UCSD-AML1 (cell line): ENCODE results near the gene EPB41L2.
"Not testable (repeated sequence)": the region's sequence is repeated elsewhere in the genome, so short reads cannot be mapped to it uniquely, and the experiment has no call there.

ENCODE experiments used
- DNase-seq: peaks from one replicate; lab custom pipeline; 2025; ENCODE audit not compliant: unreplicated experiment; lab: John Stamatoyannopoulos, UW

EPB41L2 gene

GRCh38 chr6:130955755-130956154 lies 107.3 kb downstream of the EPB41L2 start:
- DNase-seq, result no peak

GRCh38 chr6:130949553-130949952 lies 113.5 kb downstream of the EPB41L2 start:
- DNase-seq, result no peak

- no peak for DNase-seq
Observed at GRCh38 chr6:130947464-130947863, 115.6 kb downstream of the EPB41L2 start.

GRCh38 chr6:130946076-130946475 lies 117.0 kb downstream of the EPB41L2 start:
- DNase-seq, result no peak

DNA sequence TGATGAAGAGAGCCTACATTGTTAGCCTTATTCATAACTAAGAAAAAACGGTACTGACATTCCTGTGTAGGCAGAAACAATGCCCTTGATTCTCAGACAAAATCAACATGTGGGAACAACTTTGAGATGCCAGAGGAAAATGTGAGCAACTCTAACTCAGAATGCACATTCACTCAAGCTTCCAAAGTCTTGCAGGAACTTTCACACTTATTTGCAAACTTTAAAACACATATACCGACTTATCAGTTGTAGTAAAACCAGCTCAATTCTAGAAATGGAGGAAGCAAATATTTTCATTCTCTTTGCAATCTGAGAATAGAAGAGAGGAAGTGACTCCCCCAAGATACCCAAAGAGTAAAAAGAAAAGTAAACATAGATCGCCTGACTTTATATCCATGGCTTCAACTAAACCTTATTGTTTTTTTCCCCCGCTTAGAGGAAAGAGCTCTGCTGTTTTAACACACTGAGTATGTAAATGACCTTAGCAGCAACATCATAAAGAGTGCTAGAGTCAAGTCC lies 117.6 kb downstream of the EPB41L2 start:
- no peak for DNase-seq

DNA sequence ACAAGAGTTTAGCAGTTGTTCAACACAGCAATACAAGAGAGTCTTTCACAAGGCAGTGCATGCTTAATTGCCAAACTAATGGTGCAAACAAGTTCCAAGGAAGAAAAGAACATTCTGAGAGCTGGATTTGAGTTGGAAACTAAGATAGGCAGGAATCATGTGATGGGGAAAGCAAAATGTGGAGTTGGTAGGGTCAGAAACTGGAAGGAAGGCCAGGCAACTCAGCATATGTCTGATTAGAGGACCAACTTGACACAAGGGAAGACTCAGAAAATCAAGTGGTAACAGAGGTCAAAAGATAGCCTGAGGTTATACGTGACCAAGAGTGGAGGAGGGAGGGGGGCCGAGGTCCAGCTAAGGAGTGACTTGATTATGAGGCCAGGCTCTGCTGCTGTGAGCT lies 118.6 kb downstream of the EPB41L2 start:
- no peak for DNase-seq

- no peak for DNase-seq
Observed at GRCh38 chr6:130943738-130944137, 119.3 kb downstream of the EPB41L2 start.

- not testable (repeated sequence) for DNase-seq
Observed at GRCh38 chr6:130942752-130943151, 120.3 kb downstream of the EPB41L2 start.

DNA sequence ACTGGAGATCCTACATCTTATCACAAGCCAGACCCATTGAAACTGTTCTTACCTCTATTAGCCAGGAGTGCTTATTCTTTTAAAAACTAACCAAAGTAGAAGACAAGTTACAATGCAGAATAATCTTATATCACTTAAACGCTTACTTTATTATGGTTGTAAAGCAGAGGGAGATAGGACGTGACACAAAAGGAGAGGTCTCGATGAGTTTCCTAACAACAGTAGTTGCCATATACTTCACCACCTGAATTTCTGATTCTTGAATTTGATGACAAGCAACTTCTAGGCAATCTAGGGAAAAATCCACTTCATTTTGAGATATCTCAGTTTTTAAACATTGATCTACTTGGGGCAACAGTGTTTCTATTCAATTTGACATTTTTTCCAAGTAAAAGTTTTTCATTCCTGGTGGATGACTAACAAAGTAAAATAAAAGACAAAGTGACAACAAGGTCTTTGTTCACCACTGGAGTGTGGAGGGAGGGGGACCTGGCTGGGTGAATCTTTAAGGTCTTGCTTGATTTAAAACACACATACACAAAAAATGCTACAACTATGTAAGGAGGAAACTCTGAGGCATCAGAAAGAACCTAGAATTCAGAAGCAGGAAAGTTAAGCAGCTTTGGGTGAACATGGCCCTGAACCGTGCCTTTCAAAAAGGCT lies 125.0 kb downstream of the EPB41L2 start:
- no peak for DNase-seq

GRCh38 chr6:130936933-130937332 lies 126.1 kb downstream of the EPB41L2 start:
- no peak for DNase-seq

- no peak for DNase-seq
Observed at GRCh38 chr6:130935978-130936377, 127.1 kb downstream of the EPB41L2 start.

DNA sequence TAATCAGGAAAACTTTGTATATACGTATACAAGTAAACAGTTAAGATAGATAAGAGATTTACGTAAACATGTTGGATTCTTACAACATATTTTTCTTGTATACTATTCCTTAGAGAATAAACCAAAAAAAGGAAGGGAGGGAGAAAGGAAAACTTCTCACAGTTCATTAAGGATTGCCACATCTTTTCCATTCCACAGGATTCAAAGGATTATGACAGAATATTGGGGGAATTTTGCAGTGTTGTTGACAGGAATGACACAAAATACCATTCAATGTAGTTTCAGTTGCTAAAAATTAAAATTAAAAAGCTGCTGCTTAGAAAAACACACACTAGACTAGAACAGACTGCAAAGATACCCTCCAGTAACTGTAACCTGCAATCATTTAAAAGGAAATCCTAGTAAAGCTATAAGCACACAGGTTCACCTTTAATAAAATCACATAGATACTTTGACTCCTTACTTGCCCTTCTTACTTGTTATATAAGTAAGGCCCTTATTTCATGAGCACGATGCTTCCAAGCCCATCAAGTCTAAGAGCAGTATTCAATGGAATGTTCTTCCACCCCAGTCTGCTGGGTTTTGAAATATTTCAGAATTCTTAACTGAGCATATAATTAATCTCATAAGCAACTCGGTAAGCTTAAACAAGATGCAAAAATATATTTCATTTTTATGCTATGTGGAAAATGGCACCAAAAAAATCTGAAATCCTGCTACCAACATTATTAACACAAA lies 128.0 kb downstream of the EPB41L2 start:
- DNase-seq, result no peak

- no peak for DNase-seq
Observed at GRCh38 chr6:130933712-130934200, 129.3 kb downstream of the EPB41L2 start.

DNA sequence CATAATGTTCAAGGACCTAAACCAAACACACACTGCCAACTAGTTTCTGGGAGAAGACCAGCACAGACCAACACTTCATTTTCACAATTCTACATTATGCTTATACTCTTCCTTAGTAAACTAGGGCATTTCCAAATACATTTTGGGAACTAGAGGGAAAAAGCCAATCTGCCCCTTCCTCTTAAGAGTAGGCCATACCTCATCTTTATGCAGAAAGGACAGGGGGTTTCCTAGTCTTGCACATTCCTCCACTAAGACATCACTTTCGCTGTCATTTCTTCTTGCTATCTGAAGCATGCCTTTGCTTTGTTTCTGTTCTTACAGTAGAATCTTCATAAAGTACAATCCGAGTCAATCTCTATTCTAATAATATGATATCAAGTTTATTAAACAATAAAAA lies 130.1 kb downstream of the EPB41L2 start:
- no peak for DNase-seq

DNA sequence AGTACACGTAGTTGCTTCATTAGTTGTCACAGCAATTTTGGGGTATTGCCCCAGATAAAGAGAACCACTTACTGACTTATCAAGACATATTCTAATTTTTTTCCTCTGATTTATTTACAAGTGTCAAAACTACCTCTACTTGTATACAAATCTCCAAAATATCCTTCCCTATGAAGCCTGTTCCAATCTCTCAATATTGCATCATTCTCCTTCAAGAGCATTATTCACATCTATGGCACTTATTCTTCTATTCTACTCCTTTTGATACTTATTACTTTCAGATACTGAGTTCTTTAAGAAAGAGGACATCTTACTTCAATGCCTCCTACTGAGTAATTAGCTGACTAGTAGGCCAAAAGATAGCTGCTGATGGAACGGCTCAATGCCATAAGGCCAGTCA lies 130.6 kb downstream of the EPB41L2 start:
- DNase-seq, result no peak

GRCh38 chr6:130931683-130932082 lies 131.4 kb downstream of the EPB41L2 start:
- no peak for DNase-seq

- no peak for DNase-seq
Observed at GRCh38 chr6:130929036-130929678, 133.9 kb downstream of the EPB41L2 start.

DNA sequence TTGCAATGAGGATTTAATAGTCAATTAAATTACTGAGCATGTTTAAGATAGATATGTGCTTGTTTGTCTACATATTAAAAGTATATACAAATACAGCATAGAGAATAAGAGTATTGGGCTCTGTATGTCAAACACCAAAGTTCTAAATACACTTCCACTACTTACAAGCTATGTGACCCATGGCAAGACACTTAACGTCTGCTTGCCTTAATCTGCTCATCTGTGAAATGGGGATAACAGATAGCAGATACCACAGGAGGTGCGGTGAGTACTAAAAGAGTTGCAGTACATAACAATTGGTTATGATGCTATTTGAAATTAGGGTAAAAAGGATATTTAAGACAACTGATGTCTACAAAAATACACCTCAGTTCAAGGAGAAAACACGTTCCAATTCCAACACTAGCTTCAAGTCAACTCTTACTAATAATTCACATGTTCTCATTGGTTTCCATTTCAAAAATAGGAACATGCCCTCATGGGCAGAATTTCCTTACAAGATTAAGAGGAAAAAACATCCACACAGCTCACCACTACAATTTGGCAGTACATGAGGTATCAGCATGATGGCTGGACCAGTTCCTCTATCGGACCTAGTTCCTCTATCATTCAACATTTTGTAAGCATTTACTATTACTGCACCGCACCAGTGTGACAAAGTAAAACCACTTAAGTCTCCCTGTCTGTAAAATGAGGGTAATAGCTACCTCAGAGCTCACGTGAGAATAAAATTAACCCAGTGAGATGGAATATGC lies 134.7 kb downstream of the EPB41L2 start:
- no peak for DNase-seq

GRCh38 chr6:130927305-130927704 lies 135.7 kb downstream of the EPB41L2 start:
- no peak for DNase-seq

GRCh38 chr6:130923350-130923749 lies 139.7 kb downstream of the EPB41L2 start:
- DNase-seq, result no peak

DNA sequence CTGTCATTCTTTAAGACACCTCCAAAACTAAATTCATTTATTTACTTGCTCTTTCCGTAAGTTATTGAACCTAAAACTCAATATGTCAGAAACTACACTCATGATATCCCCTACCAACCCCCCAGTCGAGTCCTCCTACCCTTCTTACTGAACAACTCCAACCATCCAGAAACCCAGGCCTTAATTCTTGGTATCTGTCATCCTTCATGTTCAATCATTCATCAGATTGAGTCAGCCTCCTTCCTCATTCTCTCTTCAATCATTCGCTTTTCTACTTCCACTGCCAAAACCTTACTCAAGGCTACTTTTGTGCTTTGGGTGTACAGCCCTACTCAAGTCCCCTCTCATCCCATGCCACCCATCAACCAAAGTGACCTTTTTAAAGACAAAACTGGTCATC lies 140.1 kb downstream of the EPB41L2 start:
- no peak for DNase-seq
